Inflammatory macrophage treated with lipopolysaccharide for 4 hours (primary cell): ENCODE data around the gene FMNL1.
A peak's percentile ranks its signal among the peaks of the same experiment; 100 is the strongest.
"Not testable (repeated sequence)": the region's sequence is repeated elsewhere in the genome, so short reads cannot be mapped to it uniquely, and the experiment has no call there.

Source experiments
- DNase-seq: peaks from one replicate; pipeline ENCODE4 v3.0.0-alpha.2; 2020

FMNL1 gene

GRCh38 chr17:45235416-45236281, 14.0 kb downstream of the FMNL1 start:
- peak; percentile 76 for DNase-seq

GRCh38 chr17:45236282-45236606, 14.6 kb downstream of the FMNL1 start:
- DNase-seq = no peak

- DNase-seq = no peak
Measured at GRCh38 chr17:45237686-45238085, 16.0 kb downstream of the FMNL1 start.

- DNase-seq = no peak
Measured at GRCh38 chr17:45238155-45238774, 16.6 kb downstream of the FMNL1 start.

- no peak for DNase-seq
Measured at GRCh38 chr17:45240905-45241327, 19.2 kb downstream of the FMNL1 start.

- DNase-seq = no peak
Measured at GRCh38 chr17:45241328-45242028, 19.8 kb downstream of the FMNL1 start.

GRCh38 chr17:45242029-45242414, 20.3 kb downstream of the FMNL1 start:
- no peak for DNase-seq

- DNase-seq = no peak
Measured at GRCh38 chr17:45243750-45244149, 22.1 kb downstream of the FMNL1 start.

- DNase-seq = no peak
Measured at GRCh38 chr17:45244725-45245656, 23.3 kb downstream of the FMNL1 start.

- no peak for DNase-seq
Measured at GRCh38 chr17:45246338-45246737, 24.7 kb downstream of the FMNL1 start.

GRCh38 chr17:45246861-45247428, 25.3 kb downstream of the FMNL1 start:
- no peak for DNase-seq

GRCh38 chr17:45247429-45248131, 25.9 kb downstream of the FMNL1 start:
- DNase-seq = peak; percentile 86

GRCh38 chr17:45248132-45248957, 26.7 kb downstream of the FMNL1 start:
- no peak for DNase-seq

GRCh38 chr17:45251931-45252330, 30.2 kb downstream of the FMNL1 start:
- no peak for DNase-seq

GRCh38 chr17:45253237-45253636, 31.6 kb downstream of the FMNL1 start:
- not testable (repeated sequence) for DNase-seq

- DNase-seq = no peak
Measured at GRCh38 chr17:45253879-45254278, 32.2 kb downstream of the FMNL1 start.

GRCh38 chr17:45255358-45255757, 33.7 kb downstream of the FMNL1 start:
- DNase-seq = no peak

GRCh38 chr17:45256114-45256966, 34.7 kb downstream of the FMNL1 start:
- peak; percentile 28 for DNase-seq

- DNase-seq = no peak
Measured at GRCh38 chr17:45257115-45257514, 35.4 kb downstream of the FMNL1 start.

GRCh38 chr17:45258981-45259380, 37.3 kb downstream of the FMNL1 start:
- DNase-seq = peak; percentile 84
